ENCODE results near the gene DLGAP1.

DLGAP1 gene

GRCh38 chr18:3889803-3890202, 565.3 kb downstream of the DLGAP1 start:
- DNase-seq = peak; percentile 70

GRCh38 chr18:3889121-3889520, 566.0 kb downstream of the DLGAP1 start:
- no peak for DNase-seq

GRCh38 chr18:3886575-3887322, 568.4 kb downstream of the DLGAP1 start:
- DNase-seq = no peak

GRCh38 chr18:3885209-3885792, 569.8 kb downstream of the DLGAP1 start:
- no peak for DNase-seq

- no peak for DNase-seq
Observed at GRCh38 chr18:3879836-3880120, 575.3 kb downstream of the DLGAP1 start.

GRCh38 chr18:3879114-3879835, 575.8 kb downstream of the DLGAP1 start:
- no peak for DNase-seq

GRCh38 chr18:3878401-3878800, 576.7 kb downstream of the DLGAP1 start:
- no peak for DNase-seq

- DNase-seq = no peak
Observed at GRCh38 chr18:3877678-3878077, 577.4 kb downstream of the DLGAP1 start.

- DNase-seq = no peak
Observed at GRCh38 chr18:3875961-3876360, 579.1 kb downstream of the DLGAP1 start.

- no peak for DNase-seq
Observed at GRCh38 chr18:3875376-3875775, 579.7 kb downstream of the DLGAP1 start.

- DNase-seq = no peak
Observed at GRCh38 chr18:3874581-3874980, 580.5 kb downstream of the DLGAP1 start.

- no peak for DNase-seq
Observed at GRCh38 chr18:3874125-3874524, 581.0 kb downstream of the DLGAP1 start.

GRCh38 chr18:3873698-3874097, 581.4 kb downstream of the DLGAP1 start:
- no peak for DNase-seq

GRCh38 chr18:3873211-3873610, 581.9 kb downstream of the DLGAP1 start:
- DNase-seq = no peak

GRCh38 chr18:3872641-3873040, 582.5 kb downstream of the DLGAP1 start:
- no peak for DNase-seq

- no peak for DNase-seq
Observed at GRCh38 chr18:3871687-3872086, 583.4 kb downstream of the DLGAP1 start.

GRCh38 chr18:3870914-3871313, 584.2 kb downstream of the DLGAP1 start:
- DNase-seq = no peak

GRCh38 chr18:3869848-3870247, 585.3 kb downstream of the DLGAP1 start:
- peak; percentile 70 for DNase-seq

GRCh38 chr18:3867864-3868311, 587.2 kb downstream of the DLGAP1 start:
- no peak for DNase-seq

GRCh38 chr18:3867236-3867635, 587.9 kb downstream of the DLGAP1 start:
- no peak for DNase-seq

- DNase-seq = no peak
Observed at GRCh38 chr18:3864669-3865298, 590.3 kb downstream of the DLGAP1 start.

GRCh38 chr18:3863593-3863992, 591.5 kb downstream of the DLGAP1 start:
- no peak for DNase-seq

GRCh38 chr18:3863006-3863405, 592.1 kb downstream of the DLGAP1 start:
- no peak for DNase-seq

- DNase-seq = no peak
Observed at GRCh38 chr18:3861495-3861894, 593.6 kb downstream of the DLGAP1 start.

Data from fibroblast of skin of scalp (primary cell).